NCI-H748 treated with DMSO at 0.1 percent for 48 hours (cell line): ENCODE data around the gene DEPP1.
"Not testable (repeated sequence)": the region's sequence is repeated elsewhere in the genome, so short reads cannot be mapped to it uniquely, and the experiment has no call there.

Experiments
- DNase-seq: peaks from one replicate; lab custom pipeline; 2025; lab: John Stamatoyannopoulos, UW

Gene DEPP1, protein sequence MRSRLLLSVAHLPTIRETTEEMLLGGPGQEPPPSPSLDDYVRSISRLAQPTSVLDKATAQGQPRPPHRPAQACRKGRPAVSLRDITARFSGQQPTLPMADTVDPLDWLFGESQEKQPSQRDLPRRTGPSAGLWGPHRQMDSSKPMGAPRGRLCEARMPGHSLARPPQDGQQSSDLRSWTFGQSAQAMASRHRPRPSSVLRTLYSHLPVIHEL

DNA sequence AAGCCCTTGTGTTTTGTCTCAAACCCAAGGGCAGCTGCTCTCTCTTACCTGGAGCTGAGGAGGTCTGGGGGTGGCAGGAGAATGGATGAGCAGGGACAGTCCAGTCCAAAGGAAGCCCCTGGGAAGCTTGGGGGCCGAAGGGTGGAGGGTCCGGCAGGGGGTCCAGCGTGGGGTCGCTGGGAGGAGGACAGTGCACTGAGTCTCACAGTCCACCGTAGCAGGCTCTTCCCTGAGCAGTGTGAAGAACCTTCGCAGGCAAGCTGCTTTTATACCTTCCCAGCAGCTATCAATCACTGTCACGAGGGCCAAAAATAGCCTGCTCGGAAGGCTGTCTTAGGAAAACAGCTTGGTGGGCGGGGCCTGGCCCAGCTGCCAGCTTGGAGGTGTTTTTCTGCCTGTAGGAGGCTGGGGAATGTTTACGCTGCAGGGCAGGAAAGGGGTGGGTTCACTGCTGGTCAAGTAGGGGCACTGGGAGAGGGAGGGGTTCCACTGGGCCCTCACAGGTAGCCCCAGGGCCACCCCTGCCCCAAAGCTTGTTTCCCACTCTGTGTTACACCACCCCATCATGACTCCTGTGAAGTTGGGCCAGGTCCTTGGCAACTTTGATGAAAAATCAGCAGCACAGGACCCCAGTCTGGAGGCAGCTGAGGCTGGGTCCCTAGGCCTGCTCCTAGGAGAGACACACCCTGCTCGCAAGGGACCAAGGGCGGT lies at the start of gene DEPP1:
Gene DEPP1, minus strand, starts transcription at position 240 of the 711 bp plus-strand sequence. CDS start 779 bp downstream, outside the sequence.
- peak; percentile 65 for DNase-seq

DNA sequence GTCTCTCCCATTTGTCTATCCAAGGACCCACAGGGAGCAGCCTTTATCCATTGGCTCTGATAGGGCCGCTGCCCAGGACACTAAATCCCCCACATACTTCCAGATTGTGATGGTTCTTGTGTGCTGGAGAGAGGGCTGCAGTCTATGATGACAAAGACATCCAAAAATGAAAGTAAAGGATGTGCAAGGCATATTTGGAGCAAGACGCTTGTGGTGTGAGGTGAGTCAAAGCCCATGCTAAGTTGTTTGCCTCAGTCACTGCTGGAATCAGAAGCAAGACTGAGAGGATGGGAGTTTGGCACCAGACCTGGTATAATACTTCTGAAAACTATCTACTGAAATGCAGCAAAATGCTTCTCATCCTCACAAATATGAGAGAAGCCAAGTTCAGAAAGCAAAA lies 44.8 kb upstream of the DEPP1 start:
- no peak for DNase-seq

DNA sequence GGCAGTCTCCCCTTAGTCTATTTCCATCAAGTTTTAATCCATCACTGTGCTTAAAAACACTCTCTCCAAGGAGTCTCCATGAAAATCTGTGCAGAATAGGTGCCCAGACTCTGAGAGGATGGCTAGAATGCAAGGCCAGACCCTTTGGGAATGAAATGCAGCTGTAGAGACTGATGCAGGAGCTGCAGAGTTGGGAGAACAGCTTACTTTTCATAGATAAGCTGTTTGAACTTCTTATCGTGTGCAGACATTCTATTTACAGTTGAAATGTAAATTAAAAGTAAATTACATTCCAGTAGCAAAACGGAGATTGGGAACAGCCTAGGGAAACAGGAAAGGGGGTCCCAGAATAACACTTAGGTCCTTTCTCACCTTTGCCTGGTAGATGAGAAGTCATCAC lies 37.0 kb upstream of the DEPP1 start:
- no peak for DNase-seq

DNA sequence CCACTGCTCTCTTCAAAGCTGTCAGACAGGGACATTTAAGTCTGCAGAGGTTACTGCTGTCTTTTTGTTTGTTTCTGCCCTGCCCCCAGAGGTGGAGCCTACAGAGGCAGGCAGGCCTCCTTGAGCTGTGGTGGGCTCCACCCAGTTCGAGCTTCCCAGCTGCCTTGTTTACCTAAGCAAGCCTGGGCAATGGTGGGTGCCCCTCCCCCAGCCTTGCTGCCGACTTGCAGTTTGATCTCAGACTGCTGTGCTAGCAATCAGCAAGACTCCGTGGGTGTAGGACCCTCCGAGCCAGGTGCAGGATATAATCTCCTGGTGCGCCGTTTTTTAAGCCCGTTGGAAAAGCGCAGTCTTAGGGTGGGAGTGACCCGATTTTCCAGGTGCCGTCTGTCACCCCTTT lies 35.9 kb upstream of the DEPP1 start:
- DNase-seq, result not testable (repeated sequence)

DNA sequence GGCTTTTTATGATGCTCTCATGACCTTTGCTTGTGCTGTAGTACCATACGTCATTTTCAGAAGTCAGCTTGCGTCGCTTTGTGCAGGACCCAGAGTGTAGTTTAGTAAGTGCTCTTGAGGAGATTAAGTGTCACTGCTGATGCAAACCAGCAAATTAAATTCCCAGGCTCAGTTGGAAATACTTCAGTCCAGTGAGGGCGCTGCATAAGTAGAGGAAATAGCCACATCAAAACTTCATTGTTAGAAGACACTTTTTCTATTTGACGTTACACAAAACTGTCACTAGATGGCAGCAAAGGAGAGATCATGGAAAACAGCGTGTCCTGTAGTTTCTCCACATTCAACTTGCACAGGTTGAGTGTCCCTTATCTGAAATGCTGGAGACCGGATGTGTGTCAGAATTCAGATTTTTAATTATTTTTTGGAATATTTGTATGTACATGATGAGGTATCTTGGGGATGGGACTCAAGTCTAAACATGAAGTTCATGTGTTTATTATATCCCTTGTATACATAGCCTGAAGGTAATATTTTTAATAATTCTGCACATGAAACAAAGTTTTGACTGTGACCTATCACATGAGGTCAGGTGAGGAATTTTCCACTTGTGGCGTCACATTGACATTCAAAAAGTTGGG lies 30.0 kb upstream of the DEPP1 start:
- peak; percentile 37 for DNase-seq

DNA sequence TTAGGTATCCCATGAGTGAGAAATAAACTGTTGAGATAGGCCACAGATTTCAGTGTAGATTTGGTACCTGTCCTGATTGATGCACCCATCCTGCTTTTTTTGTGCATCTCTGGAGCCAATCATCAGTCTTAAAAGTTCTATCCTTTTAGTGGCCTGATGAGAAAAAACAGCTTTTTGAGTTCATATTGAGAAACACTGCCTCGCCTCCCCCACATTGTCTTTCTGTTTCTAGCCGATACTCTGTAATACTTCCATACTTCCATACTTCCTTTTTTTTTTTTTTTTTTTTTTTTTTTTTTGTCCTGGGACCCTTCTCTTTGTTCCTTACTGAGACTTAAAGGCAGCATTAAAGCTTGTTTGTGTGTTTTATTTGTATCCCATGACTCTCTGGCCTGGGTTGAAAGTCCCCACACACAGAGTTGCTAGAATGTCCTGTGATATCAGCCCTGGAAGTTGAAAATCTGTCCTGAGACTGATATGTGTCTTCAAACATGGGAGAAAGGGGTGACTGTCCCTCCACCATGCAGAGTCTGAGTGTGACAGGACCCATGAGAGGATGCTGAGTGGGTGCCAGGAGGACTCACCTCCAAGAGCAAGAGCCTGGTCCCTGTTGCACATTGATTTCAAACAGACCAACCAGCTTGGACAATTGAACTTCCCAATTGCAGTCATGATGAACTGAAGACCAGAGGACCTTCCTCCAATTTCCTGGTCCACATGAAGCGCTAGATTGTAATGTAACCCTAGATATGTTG lies 27.8 kb upstream of the DEPP1 start:
- no peak for DNase-seq

DNA sequence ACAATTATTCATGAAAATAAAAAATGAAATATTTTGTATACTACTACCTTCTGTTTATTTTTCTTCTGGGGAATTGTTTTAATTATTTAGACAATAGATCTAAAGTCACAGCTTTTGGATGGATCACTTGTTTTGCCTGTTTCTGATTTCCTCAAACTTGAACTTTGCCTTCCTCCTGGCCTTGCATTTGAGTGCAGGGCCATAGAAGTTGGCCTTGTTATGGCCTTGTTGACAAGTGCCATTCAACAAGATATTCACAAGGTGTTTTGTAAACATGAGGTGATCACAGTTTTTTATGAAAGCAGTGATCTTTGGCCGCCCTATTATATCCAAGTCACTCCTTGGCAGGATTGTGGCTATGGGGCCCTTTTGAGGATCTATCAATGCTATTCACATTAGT lies 26.7 kb upstream of the DEPP1 start:
- DNase-seq, result no peak

DNA sequence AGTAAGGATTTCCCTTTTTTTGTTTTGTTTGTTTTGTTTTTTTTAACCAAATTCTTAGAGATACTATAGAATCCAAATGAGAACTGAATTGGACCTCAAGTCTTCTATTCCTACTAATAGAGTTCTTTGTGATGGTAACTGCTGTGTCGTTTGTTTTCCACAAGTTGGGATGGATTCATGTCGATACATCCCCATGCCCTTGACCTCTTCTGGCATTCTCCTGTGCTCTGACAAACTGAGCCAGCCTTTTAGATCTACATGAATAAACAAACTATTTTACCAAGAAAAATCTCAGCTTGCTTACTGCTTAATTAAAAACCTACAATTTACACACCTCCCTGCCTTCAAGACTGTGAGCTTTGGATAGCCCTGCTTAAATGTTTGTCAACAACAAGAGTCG lies 26.1 kb upstream of the DEPP1 start:
- DNase-seq, result no peak

DNA sequence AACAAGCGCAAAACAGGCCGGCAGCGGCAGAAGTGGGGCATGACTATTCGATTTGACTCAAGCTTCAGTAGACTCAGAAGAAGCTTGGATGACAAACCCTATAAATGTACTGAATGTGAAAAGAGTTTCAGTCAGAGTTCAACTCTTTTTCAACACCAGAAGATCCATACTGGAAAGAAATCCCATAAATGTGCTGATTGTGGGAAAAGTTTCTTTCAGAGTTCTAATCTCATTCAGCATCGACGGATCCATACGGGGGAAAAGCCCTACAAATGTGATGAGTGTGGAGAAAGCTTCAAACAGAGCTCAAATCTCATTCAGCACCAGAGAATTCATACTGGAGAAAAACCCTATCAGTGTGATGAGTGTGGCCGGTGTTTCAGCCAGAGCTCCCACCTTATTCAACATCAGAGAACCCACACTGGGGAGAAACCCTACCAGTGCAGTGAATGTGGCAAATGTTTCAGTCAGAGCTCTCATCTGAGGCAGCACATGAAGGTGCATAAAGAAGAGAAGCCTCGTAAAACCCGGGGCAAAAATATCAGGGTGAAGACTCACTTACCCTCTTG lies 24.9 kb upstream of the DEPP1 start:
- no peak for DNase-seq

DNA sequence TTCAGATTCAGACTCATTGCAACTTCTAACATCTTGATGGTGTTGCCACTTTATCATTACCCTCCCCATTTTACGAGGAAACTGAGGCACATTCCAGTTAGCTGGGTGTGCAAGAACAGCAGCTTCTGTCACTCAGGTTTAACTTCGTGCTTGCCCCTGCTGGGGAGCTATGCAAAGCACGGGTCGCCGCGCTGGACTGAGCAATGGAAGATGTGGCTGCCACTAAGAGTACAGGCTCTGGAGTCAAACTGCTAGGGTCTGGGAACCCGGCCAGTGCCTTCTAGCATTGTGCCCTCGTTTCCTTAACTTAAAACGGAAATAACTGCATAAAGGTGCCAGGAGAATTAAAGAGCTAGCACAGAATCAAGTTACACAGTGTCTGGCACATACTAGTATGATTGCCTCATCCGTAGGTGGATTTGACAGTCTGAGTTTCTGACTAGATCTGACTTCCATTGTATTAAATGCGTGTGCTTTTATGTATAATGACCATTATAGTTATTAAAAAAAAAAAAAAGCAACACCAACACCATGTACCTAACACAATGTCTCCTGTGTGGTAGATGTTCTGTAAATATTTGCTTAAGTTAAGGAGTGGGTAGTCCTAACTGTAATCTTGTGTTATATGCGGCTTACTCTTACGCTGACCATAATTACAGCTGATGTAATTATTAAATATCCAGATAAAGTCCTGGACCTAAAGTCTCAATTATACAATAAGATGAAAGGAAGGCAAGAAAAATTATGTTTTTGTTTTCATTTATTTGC lies 23.0 kb upstream of the DEPP1 start:
- peak; percentile 3 for DNase-seq

DNA sequence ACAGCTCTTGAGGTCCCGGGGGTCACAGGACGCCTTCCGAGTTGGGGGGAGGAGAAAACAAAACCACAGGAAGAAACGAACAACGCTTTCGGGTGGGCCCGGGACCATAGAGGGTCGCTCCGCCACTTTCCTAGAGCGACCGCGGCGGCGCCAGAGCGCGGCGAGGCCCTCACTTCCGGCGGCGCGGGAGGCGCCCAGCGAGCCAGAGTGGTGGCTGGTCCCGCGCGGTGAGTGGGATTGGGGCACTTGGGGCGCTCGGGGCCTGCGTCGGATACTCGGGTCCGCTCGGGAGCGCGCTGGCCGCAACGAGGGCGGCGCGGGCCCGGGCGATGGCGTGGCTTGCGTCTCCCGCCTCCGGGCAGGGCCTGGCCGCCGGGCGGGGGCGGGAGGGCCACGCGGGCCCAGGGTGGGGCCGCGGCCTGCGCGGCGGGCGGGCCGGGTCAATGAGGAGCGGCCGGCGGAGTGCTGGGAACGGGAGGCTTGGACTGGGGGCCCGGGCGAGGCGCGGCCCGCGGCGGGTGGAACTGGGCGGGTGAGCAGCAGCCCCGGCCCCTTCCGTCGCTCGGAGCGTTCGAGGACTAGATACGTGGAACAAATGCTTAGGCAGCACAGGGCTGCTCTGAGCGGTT lies 22.3 kb upstream of the DEPP1 start, which contains the start of gene ZNF22:
Gene ZNF22, plus strand, starts transcription at position 172 of the 629 bp plus-strand sequence. CDS start 2,446 bp downstream, outside the sequence.
- peak; percentile 9 for DNase-seq

DNA sequence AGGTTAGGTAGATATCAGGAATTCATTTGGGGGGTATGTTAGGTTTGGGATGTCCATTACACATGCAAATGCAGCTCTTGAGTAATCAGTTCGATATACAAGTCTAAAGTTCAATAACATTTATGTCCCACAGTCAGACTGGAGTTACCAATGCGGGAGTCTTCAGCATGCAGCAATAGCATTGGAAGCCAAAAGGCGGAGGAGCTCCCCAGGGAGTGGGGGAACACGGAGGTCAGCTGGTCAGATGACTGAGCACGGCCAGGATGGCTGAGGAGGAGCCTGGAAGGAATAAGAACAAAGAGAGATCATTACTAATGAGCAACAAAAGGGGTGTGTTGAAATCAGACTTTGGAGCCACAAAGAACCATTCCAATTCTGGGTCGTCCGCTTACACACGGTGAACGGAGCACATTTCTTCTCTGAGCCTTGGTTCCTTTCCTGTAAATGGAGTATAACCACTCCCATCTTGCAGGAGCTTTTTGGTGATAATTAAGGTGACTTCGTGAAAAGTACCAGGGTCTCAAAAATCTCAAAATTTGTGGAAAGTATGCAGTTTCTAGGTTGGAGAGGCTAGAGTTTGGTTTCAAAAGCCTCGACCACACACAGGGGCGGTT lies 21.6 kb upstream of the DEPP1 start:
- no peak for DNase-seq

DNA sequence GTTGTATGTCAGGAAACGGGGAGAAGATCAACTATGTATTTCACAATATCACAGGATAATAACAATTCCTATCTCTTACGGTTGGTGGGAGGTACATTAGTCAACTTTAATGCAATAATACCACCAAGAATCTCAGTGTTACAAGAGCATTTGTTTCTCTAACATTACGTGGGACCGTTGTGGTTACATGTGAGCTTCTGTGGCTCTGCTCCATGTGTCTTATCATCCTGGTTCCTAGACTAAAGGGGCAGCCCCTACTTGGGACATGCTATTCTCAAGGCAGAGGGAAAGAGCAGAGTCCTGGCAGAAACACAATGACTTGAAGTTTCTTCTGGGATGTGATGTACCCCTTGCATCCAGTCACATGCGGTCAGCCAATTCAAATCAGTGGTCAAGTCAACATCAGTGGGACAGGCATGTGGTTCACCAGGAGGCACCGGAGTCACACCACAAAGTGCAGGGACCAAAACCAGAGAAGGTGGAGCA lies 19.6 kb upstream of the DEPP1 start:
- no peak for DNase-seq

DNA sequence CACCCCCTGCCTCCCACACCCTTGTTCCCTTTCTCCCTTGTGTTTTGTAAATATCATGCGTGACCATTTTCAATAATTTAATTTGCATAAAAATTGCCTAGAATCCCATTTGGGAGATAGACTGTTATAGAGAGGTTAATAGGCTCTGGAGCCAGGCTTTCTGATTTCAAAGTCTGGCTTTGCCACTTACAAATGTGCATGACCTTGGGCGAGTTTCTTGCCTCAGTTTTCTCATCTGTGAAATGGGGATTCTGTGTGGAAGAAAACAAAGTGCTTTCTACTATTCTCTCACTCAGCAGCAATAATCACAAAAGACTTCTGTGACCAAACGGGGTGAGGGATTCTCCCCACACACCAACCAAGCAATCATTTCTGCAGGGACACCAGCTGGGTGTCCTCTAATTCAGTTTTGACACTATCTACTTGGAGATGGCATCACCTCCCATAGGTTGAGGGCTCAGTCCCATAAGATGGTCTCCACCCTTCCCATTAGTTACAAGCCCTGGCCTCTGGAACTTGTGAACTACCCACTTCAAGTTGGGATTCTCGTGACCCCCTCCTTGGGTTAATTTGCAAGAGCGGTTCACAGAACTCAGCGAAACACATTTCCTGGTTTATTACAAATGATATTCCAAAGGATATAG lies 18.6 kb upstream of the DEPP1 start:
- DNase-seq, result no peak

DNA sequence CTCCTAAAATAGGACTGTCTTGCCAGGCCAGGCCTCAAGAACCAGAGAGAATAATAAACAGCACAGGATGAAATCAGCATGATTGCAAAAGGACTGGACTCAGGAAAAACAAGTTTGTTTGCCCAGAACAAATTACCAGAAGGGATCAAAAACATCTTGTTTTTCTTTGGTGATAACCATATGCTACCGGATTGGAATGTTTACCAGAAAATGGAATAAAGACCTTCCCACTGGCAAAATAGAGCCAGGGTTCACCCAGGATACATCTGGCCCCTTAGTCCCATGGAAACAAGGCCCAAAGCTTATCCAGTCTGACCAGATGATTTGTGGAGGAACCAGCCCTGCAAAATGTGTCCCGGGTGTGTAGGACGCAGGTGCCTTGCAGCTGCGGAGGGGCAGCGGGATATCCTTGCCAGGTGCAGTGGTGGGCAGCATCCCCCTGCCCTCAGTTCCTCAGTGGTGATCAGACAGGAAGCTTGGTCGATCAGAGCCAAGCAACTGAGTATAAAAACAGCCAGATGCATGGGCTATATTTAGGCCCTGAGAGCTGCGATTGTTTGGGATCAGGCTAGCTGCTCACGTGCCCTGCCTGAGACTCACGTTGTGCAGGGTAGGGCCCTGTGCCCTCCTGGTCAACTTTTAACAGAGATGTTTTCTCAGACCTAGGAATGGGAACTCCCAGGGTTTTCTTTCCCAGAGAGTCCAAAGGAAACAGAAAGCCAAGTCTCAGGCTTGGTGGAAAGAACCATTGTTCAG lies 17.5 kb upstream of the DEPP1 start:
- DNase-seq, result no peak

DNA sequence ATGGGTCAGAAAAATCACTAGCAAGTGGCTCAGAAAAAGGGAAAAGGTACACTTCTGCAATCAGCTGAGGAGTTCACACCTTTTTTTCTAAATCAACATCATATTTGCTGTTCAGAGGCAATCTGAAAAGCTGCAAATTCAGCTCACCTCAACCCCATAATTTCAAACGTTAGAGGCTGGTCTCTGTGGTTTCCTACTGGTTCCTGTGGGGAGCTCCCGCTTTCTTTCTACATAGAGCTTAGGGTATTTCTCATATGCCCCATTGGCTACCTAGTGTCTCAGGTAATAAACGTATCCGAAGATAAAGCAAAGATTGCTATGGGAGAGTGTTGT lies 16.9 kb upstream of the DEPP1 start:
- no peak for DNase-seq

DNA sequence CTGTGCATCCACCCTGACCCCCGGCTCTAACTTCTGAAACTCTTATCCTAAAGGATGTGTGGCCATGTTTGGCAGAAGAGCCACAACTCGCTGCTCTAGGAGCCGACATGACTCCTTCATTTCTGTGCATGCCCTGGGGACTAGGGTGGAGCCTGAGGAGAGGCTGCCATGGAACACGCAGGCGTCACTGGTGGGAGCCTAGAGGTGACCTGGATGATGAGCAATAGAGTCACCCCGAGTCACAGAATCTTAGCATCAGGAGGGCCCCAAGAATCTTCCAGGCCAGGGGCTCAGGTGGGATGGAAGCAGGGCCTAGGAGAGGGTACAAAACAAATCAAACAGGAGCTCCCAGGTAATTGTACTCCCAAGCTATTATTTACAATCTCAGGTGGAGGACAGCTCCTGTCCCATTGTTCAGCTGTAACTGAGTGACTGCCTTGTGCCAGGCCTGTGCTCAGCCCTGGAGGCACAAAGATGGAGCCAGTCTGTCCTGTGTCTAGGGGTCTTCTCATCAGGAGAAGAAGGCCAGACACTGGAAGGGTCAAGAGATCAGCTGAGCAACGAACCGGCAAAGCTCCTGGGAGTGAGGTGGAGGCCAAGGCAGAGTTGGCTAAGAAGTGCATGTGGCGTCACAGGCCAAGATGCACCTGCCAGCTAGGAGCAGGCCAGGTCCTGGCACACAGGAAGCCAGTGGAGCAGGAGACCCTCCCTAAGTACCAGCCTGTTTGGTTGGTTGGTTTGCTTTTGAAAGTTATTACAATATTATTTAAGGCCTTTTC lies 16.3 kb upstream of the DEPP1 start:
- no peak for DNase-seq
